Measurements from ENCODE around the gene FSHR. TPM values are rescaled to one million over a fixed set of nuclear protein-coding genes. Genes with fewer than 3 reads are reported as not detected.

The FSHR gene
- total RNA-seq, 1 experiment from 2014 or later: not detected

DNA sequence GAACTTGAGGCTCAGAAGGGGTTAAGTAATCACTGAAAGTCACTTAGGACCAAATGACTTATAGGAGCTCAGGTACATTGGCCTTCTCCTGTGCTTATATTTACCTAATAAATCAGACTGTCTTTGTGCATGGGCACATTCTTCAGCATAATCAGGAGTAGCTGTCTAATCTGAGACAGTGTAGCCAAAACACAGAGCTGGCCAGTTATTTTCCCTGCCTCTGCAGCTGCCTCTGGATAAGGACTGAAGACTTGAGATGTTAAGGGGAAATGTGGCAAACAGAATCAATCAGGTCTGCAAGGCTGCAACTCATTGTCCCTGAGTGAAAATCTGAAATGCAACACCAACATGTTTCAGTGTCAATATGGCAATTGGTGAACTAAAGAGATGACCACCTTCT is 1.5 kb downstream of the FSHR start:
- no peak for DNase-seq (ENCODE audit: unreplicated experiment)
- Mint-ChIP-seq H3K27ac (ENCODE audit: low read depth, unreplicated experiment) (no peak overlapping the region), H3K4me1 (ENCODE audit: insufficient read depth, unreplicated experiment) (no peaks in the 10 kb centered on the region), H3K36me3 (ENCODE audit: insufficient read depth, unreplicated experiment) (no peaks in the 10 kb centered on the region), H3K27me3 (ENCODE audit: insufficient read depth, unreplicated experiment) (no peaks in the 10 kb centered on the region), H3K9me3 (ENCODE audit: unreplicated experiment) (peaks cover 14% of the 10 kb centered on the region), H3K4me3 (ENCODE audit: unreplicated experiment) (no peak overlapping the region)
- ChIA-PET POLR2A (no interaction called here), CTCF (interaction anchor here (0.5 kb wide), 1 partner anchor 384 kb away, joined by 4 read pairs; no protein-coding TSS in a partner anchor)
- no TSS peak for BruUV-seq (replicated peaks)
- no peak for TF ChIP-seq CTCF (IDR thresholded peaks at IDR 0.05; ENCODE audit: unreplicated experiment)
- intact Hi-C loops (cut with micrococcal nuclease): no loop called here

GRCh38 chr2:49146401-49146800 is 7.9 kb downstream of the FSHR start:
- Mint-ChIP-seq H3K27me3 (ENCODE audit: insufficient read depth, unreplicated experiment) (no peaks in the 10 kb centered on the region), H3K36me3 (ENCODE audit: insufficient read depth, unreplicated experiment) (no peaks in the 10 kb centered on the region), H3K4me1 (ENCODE audit: insufficient read depth, unreplicated experiment) (no peaks in the 10 kb centered on the region), H3K9me3 (ENCODE audit: unreplicated experiment) (peaks cover 8% of the 10 kb centered on the region), H3K27ac (ENCODE audit: low read depth, unreplicated experiment) (no peak overlapping the region), H3K4me3 (ENCODE audit: unreplicated experiment) (no peak overlapping the region)
- no peak for TF ChIP-seq CTCF (IDR thresholded peaks at IDR 0.05; ENCODE audit: unreplicated experiment)
- intact Hi-C loops (cut with micrococcal nuclease): no loop called here
- ChIA-PET POLR2A (no interaction called here), CTCF (interaction anchor here (0.8 kb wide), 1 partner anchor 198 kb away, joined by 3 read pairs; no protein-coding TSS in a partner anchor)
- BruUV-seq (replicated peaks): no TSS peak
- no peak for DNase-seq (ENCODE audit: unreplicated experiment)

DNA sequence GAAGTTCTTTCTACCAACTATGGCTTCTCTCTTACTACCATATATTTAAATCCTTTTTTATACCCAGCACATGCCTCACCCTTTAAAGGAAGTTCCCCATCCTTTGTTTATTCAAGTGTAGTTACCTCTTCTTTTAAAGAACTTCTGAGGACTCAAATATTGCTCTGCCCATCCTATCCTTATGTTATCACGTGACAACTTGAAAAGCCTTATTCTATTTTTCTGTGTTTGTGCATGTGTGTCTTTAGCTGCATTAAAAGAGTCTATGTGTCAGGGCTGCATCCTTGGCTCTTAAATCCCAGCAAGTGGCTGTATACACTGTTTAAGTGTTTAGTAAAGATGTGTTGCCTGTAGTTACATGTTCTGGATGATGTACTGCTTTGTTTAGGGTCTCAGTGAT is 22.5 kb downstream of the FSHR start:
- ChIA-PET CTCF (no interaction called here), POLR2A (no interaction called here)
- TF ChIP-seq CTCF (IDR thresholded peaks at IDR 0.05; ENCODE audit: unreplicated experiment): no peak
- intact Hi-C loops (cut with micrococcal nuclease): no loop called here
- no peaks in the 10 kb centered on the region for H3K4me1 Mint-ChIP-seq (ENCODE audit: insufficient read depth, unreplicated experiment)
- no peak overlapping the region for H3K27ac Mint-ChIP-seq (ENCODE audit: low read depth, unreplicated experiment)
- no peaks in the 10 kb centered on the region for H3K36me3 Mint-ChIP-seq (ENCODE audit: insufficient read depth, unreplicated experiment)
- H3K9me3 Mint-ChIP-seq (ENCODE audit: unreplicated experiment): peaks cover 28% of the 10 kb centered on the region
- no peak overlapping the region for H3K4me3 Mint-ChIP-seq (ENCODE audit: unreplicated experiment)
- no TSS peak for BruUV-seq (replicated peaks)
- H3K27me3 Mint-ChIP-seq (ENCODE audit: insufficient read depth, unreplicated experiment): no peaks in the 10 kb centered on the region
- DNase-seq (ENCODE audit: unreplicated experiment): no peak

DNA sequence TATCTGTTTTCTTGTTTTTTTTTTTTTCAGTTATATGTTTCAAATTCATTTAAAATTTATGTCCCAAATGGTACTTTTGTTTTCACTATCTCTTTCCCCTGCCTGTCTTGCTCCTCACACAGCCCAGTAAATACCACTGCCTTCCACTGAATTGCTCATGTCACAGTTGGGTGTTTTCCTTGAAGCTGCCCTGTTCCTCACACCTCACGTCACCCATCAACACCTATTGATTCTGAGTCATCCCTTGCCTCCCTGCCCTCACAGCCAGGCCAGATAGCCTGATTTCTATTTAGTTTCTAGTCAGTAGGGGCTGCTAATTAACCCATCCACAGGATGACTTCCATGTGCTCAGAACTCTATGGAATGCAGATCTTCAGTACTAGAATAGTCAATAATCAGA is 25.3 kb downstream of the FSHR start:
- POLR2A ChIA-PET: no interaction called here
- H3K27ac Mint-ChIP-seq (ENCODE audit: low read depth, unreplicated experiment): no peak overlapping the region
- no peak for DNase-seq (ENCODE audit: unreplicated experiment)
- intact Hi-C loops (cut with micrococcal nuclease): no loop called here
- no peak overlapping the region for H3K4me3 Mint-ChIP-seq (ENCODE audit: unreplicated experiment)
- CTCF ChIA-PET: no interaction called here
- no peaks in the 10 kb centered on the region for H3K27me3 Mint-ChIP-seq (ENCODE audit: insufficient read depth, unreplicated experiment)
- peaks cover 50% of the 10 kb centered on the region for H3K9me3 Mint-ChIP-seq (ENCODE audit: unreplicated experiment)
- BruUV-seq (replicated peaks): no TSS peak
- H3K4me1 Mint-ChIP-seq (ENCODE audit: insufficient read depth, unreplicated experiment): no peaks in the 10 kb centered on the region
- TF ChIP-seq CTCF (IDR thresholded peaks at IDR 0.05; ENCODE audit: unreplicated experiment): no peak
- no peaks in the 10 kb centered on the region for H3K36me3 Mint-ChIP-seq (ENCODE audit: insufficient read depth, unreplicated experiment)

Data from MCF 10A (cell line).